Right cardiac atrium (tissue), 5 donors: ENCODE measurements around the gene CSRNP3. TPM values are rescaled to one million over a fixed set of nuclear protein-coding genes. Genes with fewer than 3 reads are reported as not detected.
A peak's percentile ranks its signal among the peaks of the same experiment; 100 is the strongest.
"Not testable (repeated sequence)": the region's sequence is repeated elsewhere in the genome, so short reads cannot be mapped to it uniquely, and the experiment has no call there.

ENCODE experiments used
- ATAC-seq, 2 donors: fragments of 200-7000 bp; cut with Tn5 transposase; one replicate each; pipeline versions ENCODE4 v1.8.0 to v1.9.1; 2020; ENCODE audit warnings: moderate library complexity in 2 of 2, mild to moderate bottlenecking in 1 of 2
- DNase-seq, 3 donors: peaks; one replicate each; pipeline ENCODE4 v3.0.0-alpha.2; 2020
- H3K27ac ChIP-seq: one replicate; pipeline ENCODE4 v1.5.1; 2013; ENCODE audit warnings: mild to moderate bottlenecking, low read length, control low read depth, moderate library complexity
- H3K27me3 ChIP-seq: one replicate; pipeline ENCODE4 v1.6.1; 2013; ENCODE audit not compliant: control insufficient read depth, insufficient read depth
- H3K4me1 ChIP-seq: one replicate; pipeline ENCODE4 v1.6.1; 2013; ENCODE audit warnings: low read length; ENCODE audit not compliant: control insufficient read depth, insufficient read depth
- H3K4me3 ChIP-seq: one replicate; pipeline ENCODE4 v1.5.1; 2013; ENCODE audit warnings: low read length, control low read depth
- H3K9me3 ChIP-seq: one replicate; pipeline ENCODE4 v1.6.1; 2013; ENCODE audit warnings: low read length; ENCODE audit not compliant: control insufficient read depth
- WGBS: extraction: QIAGEN DNeasy Blood & Tissue Kit; methylation state at CpG from one replicate; pipeline ENCODE4 v1.1.7; 2013; 5-methylcytosine and 5-hydroxymethylcytosine counted together
- intact Hi-C, 4 donors: fragments of 100-400 bp; cut with DNase I; formaldehyde crosslinking; loops; one replicate each; pipeline versions ENCODE4 v1.11.0 to v1.14.0; 2022 to 2023
- polyA plus RNA-seq: library from polyadenylated mRNA; stranded (reverse); fragments of 200-250 nt; gene quantifications from one replicate; pipeline ENCODE4 v1.2.3, GENCODE V29; 2013
- total RNA-seq, 4 donors: library from RNA; stranded (reverse); fragmentation: NEBNext Ultra II Directional; extraction: Animal tissue kit (Norgen Biotek cat#: 25700); gene quantifications; one replicate each; pipeline ENCODE4 v1.2.1, GENCODE V29; 2021
- donor health status: healthy with polysubstance abuse.
- donor health status: DM: no; HTN: yes; CAD: no.
- donor health status: DM: no; HTN: no; CAD: no.
- donor health status: DM: no; HTN: yes; CAD: no; lungs with severe emphysema.
- donor health status: DM: yes; HTN: yes; CAD: no.

Gene CSRNP3
- total and polyA plus RNA-seq, 5 donors: 1.6 to 9.6 (median 6.1) TPM

DNA sequence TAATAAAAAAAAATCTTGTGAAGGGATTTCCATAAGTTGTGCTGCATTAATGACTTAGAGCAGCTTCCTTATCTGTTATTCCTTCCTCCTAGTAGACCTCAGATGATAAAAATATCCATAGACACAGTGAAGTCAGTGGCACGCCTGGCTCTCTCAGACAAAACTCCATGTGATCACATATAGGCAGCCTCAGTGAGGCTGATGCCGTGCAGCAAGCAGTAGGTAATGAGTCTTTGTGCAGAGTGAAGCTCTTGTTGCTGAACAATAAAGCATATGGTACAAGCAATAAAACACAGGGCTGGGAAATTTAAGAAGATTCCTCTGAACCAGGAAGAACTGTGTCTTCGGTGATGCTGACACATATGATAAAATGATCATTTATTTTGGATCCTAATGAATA, 102.7 kb downstream of the CSRNP3 start:
- peak in 1 of 3 donors; percentile 47 for DNase-seq
- no peaks in the 10 kb centered on the region for H3K27me3 ChIP-seq
- 19% methylated on average over 3 of the region's 3 CpGs for WGBS
- H3K4me3 ChIP-seq: no peak overlapping the region
- intact Hi-C loops: no loop called here
- H3K9me3 ChIP-seq: no peaks in the 10 kb centered on the region
- ATAC-seq: peak in 1 of 2 donors; percentile 26
- no peaks in the 10 kb centered on the region for H3K4me1 ChIP-seq
- peak overlapping the region; percentile 48 for H3K27ac ChIP-seq

DNA sequence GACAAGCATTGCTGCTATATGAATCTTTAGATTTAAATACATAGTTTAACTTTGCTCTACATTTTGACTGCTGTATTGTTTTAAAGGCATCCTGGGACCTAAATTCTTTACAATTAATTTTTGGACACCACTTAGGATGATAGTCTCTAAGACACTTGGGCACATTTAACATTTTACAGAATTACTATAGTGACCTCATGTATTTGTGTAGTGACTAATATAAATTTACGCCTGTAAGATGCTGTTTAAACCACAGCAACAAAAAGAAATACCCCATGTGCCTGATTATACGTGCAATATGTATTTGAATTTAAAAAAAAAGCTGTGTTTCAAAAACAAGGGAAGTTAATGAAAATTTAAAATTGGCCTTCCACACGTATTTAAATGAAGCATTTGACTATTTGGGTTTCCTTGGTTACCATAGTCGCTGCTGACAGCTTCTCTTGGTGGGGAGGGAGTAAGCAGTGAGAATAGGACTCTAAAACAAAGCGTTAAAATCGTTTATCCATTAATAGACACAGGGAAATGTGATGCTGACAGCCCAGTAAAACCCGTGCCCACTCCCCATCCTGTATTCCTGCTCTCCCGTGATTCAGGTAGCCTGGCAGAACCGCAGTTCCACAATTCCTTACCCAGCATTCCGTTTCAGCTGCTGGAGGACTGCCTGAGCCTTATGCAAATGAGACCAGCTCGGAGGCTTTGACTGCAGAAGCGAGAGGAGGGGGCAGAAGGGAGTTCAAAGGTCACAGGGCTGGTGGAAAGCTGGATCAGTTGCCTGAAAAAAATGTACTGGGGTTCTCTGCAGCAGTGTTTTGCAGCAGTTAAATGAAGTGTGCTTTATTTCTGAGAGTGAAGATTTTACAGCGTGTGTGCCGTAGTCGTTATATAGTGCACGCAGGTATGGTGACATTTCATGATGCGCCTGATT, 104.3 kb downstream of the CSRNP3 start:
- intact Hi-C loops: no loop called here
- DNase-seq (peak; percentile 25 to 77 (median 69)), ATAC-seq (peak; percentile 83 to 92)
- no peaks in the 10 kb centered on the region for H3K27me3 ChIP-seq
- H3K4me3 ChIP-seq: peak overlapping the region; percentile 56
- H3K4me1 ChIP-seq: no peaks in the 10 kb centered on the region
- no peaks in the 10 kb centered on the region for H3K9me3 ChIP-seq
- peak overlapping the region; percentile 1 for H3K27ac ChIP-seq
- 32% methylated on average over 17 of the region's 17 CpGs for WGBS

DNA sequence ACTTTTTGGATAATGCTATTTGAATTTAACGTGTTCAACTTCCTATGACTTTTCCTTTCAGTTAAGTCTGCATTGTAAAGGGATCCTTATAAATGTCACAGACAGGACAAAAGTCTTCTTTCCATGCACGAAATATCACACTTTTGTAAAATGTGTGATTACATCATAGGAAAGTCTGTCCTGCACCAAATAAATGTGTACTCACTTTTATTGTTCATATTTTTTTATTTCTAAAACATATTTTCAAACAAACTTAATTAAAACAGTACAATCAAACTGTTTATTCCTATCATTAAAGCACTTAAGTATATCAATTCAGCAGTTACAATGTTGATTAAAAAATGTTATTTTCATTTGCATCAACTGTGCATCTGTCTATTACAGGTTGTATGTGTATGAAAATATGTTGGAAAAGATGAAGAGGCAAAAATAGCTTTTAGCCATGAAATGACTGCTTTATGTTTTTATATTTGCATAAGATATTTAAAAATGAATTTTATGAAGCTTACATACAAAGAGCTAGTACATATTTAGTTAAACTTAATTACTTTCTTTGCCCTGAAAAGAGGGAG, 105.6 kb downstream of the CSRNP3 start:
- WGBS: 55% methylated on average over 2 of the region's 2 CpGs
- Histone ChIP-seq H3K4me3 (no peak overlapping the region), H3K9me3 (no peaks in the 10 kb centered on the region), H3K27me3 (no peaks in the 10 kb centered on the region), H3K4me1 (no peaks in the 10 kb centered on the region), H3K27ac (no peak overlapping the region)
- no peak for DNase-seq
- no peak for ATAC-seq
- intact Hi-C loops: no loop called here

DNA sequence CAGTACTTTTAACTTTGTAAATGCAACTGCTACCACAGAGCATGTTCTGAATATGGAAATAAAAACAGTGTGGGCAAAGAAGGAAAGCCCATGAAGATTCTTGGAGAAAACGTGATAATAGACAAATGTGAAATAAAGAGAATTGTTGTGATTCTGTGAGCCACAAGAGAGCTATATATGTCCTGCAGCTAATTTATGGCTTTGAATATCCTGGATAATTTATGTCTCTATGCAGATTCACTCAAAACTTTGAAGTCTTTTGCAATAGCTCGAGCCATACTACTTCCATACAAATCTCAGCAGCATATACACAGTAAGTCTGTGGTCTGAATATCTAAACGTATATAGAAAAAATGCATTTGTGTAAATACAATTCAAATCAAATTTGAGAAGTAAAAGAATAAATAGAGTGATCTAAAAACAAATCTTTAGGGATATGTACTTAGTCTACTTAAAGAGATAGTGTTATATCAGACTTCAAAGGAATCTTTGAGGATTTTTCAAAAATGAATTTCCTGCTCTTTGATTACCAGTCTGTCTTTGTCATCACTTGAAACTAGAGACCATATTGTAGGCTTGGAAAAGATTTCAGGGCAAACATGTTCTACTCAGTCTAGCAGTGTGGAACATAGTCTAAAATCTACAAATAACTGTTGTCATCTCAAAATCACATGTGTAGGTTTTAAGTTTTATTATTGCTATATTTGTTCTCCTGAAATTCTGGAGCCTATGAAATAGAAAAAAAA, 107.1 kb downstream of the CSRNP3 start:
- no peaks in the 10 kb centered on the region for H3K27me3 ChIP-seq
- H3K4me1 ChIP-seq: no peaks in the 10 kb centered on the region
- 74% methylated on average over 3 of the region's 3 CpGs for WGBS
- H3K27ac ChIP-seq: no peak overlapping the region
- no peak for ATAC-seq
- intact Hi-C loops: no loop called here
- no peak for DNase-seq
- H3K9me3 ChIP-seq: no peaks in the 10 kb centered on the region
- H3K4me3 ChIP-seq: no peak overlapping the region

DNA sequence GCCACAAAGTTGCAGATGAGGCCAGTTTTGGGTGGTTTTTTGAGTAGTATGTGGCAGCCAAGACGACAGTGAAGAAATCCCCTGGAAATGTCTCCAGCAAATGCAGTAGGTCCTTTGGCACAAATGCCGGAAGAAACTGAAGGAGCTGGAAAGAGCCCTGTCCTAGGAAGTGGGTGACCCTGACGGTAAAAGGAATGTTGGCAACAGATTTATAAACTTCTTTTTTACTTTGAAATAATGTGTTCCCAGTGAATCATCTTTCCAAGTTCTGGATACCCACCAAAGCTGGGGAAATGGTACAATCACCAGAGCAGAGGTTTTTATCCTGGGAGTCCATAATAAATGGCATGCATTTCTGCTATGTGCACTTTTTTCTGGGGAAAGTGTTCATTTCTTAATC, 112.9 kb downstream of the CSRNP3 start:
- Histone ChIP-seq H3K4me1 (peaks cover 1% of the 10 kb centered on the region), H3K27ac (no peak overlapping the region), H3K4me3 (no peak overlapping the region), H3K27me3 (no peaks in the 10 kb centered on the region), H3K9me3 (no peaks in the 10 kb centered on the region)
- intact Hi-C loops: no loop called here
- 42% methylated on average over 3 of the region's 3 CpGs for WGBS
- peak in 2 of 3 donors; percentile 22 to 24 for DNase-seq
- ATAC-seq: peak; percentile 45 to 56

DNA sequence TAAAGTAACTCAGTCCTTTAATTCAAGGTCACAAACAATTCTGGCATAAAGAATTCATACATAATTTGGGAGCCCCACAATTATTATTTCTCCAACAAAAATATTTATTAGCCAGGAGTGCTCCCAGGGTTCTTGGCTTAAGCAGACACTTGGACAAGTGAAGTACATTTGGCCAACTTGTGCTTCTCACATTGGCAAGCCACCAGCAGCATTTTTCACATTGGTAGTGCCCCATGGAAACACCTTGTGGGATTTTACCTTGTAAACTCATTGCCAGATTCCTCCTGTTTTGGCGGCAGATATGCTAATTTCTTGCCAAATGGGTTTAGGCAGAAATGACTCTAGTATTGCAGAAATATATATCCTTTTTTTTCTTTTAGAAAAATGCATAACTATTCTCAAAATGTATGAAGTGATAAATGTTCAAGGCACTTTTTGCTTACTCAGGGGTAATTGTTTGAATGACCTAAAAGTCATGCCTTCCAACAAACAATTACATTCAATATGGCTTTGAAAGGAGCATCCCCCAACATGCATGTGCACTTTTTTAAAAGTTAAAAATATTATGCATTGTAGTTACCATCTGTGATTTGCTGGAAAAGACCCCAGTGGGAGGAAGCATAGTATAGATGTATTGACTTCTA, 113.5 kb downstream of the CSRNP3 start:
- H3K27me3 ChIP-seq: no peaks in the 10 kb centered on the region
- DNase-seq (peak in 1 of 3 donors; percentile 25), ATAC-seq (no peak)
- peaks cover 1% of the 10 kb centered on the region for H3K4me1 ChIP-seq
- no peak overlapping the region for H3K4me3 ChIP-seq
- no peaks in the 10 kb centered on the region for H3K9me3 ChIP-seq
- 91% methylated on average over 1 of the region's 1 CpG for WGBS
- H3K27ac ChIP-seq: no peak overlapping the region
- intact Hi-C loops: no loop called here

DNA sequence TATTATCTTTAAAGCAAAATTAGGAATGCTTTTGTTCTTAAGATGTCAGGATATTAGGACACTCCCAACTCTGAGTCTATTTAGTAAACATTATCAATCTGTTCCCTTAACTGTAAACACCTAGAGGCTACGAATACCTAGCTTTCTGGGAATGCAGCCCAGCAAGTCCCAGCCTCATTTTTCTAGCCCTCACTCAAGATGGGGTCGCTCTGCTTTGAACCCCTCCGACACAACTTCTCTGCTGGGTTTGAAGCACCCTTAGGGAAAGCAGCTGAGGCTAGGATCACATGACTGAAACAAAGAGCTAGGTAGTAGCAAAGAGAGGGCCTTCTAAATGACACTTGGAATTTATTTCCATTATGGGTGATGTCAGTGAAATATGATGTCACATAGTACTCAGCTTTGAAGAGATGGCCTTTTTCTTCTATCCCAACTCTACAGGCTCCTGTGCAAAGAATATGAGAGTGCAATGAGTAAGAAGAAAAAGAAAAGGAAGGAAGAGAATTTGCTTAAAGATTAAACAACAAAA, 114.7 kb downstream of the CSRNP3 start:
- 97% methylated on average over 3 of the region's 3 CpGs for WGBS
- no peak for DNase-seq
- H3K27me3 ChIP-seq: no peaks in the 10 kb centered on the region
- H3K4me1 ChIP-seq: peaks cover 1% of the 10 kb centered on the region
- H3K27ac ChIP-seq: no peak overlapping the region
- intact Hi-C loops: no loop called here
- no peaks in the 10 kb centered on the region for H3K9me3 ChIP-seq
- ATAC-seq: no peak
- H3K4me3 ChIP-seq: no peak overlapping the region

DNA sequence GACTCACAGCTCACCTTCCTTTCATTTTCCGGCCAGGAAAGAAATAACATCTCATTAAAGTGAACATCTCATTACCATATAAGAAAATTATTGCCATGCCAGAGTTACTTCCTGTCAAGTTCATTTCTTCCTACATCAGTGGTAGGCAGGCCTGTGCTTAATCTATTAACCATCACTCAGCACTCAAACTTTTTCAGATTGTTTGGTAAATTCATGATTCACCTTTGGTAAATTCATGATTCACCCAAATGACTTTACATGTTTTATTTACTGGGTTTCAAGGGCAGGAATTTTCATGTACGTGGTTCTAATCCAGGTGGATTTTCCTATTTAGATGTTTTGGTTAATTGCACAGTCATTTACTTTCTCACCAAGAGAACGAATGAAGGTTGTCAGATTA, 116.5 kb downstream of the CSRNP3 start:
- Histone ChIP-seq H3K4me3 (no peak overlapping the region), H3K4me1 (peaks cover 1% of the 10 kb centered on the region), H3K27me3 (no peaks in the 10 kb centered on the region), H3K27ac (no peak overlapping the region), H3K9me3 (no peaks in the 10 kb centered on the region)
- ATAC-seq (no peak), DNase-seq (no peak)
- WGBS: 96% methylated on average over 3 of the region's 3 CpGs
- intact Hi-C loops: no loop called here

DNA sequence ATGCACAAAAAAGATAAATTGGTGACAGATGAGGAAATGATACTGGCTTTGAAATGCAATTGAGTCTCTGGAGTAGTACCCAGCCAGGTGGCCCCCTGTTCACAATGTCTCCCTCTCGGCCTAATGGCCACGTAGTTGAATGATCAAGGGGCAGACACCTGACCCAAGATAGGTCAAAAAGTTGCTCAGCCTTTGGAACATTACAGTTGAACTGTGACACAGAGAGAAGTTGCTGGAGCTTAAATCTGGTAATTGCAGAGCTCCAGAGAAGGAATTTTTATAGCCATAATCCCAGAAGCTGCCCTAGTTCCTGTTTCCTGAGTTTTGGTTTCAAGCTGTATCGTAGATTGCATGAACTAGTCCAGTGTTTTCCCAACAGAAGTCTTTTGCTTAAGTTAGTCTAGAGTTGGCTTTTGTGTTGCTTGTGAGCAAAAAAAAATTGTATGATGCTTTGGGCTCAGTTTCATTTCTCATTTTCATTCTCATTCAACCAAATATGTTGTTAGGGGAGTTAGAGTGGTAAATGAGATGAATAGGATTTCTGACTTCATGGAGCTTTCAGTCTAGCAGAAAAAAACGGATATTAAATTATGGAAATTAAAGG, 117.9 kb downstream of the CSRNP3 start:
- Histone ChIP-seq H3K9me3 (no peaks in the 10 kb centered on the region), H3K27me3 (no peaks in the 10 kb centered on the region), H3K4me1 (no peaks in the 10 kb centered on the region), H3K27ac (no peak overlapping the region), H3K4me3 (no peak overlapping the region)
- 77% methylated on average over 4 of the region's 4 CpGs for WGBS
- no peak for DNase-seq
- intact Hi-C loops: no loop called here
- no peak for ATAC-seq

DNA sequence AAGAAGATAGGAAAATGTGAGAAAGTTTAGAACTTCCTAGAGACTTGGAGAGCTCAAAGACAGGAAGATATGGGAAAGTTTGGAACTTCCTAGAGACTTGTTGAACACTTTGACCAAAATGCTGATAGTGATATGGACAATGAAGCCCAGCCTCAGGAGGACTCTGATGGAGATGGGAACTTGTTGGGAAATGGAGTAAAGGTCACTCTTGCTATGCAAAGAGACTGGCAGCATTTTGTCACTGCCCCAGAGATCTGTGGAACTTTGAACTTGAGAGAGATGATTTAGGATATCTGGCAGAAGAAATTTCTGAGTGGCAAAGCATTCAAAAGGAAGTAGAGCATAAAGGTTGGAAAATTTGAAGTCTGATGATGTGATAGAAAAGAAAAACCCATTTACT, 121.5 kb downstream of the CSRNP3 start:
- H3K27ac ChIP-seq, ATAC-seq, DNase-seq, intact Hi-C loops, H3K4me1 ChIP-seq, H3K4me3 ChIP-seq, H3K9me3 ChIP-seq, H3K27me3 ChIP-seq: not testable (repeated sequence)
